AG09309 (cell line): ENCODE measurements around the gene MAP2K5.

Experiments used
- DNase-seq: peaks from one replicate; pipeline ENCODE4 v3.0.0-alpha.2; 2010; ENCODE audit warnings: low read depth
- H3K4me3 ChIP-seq: 2 replicates; pipeline ENCODE4 v1.5.1; 2011; ENCODE audit warnings: mild to moderate bottlenecking, low read depth, low read length, moderate library complexity; ENCODE audit not compliant: control insufficient read depth
- TF ChIP-seq, protein P1 (sequence below): IDR thresholded peaks from 2 replicates; pipeline ENCODE4 v1.5.1; 2011; ENCODE audit warnings: mild to moderate bottlenecking, low read depth, low read length, inconsistent platforms; ENCODE audit not compliant: insufficient read depth, control insufficient read depth; ENCODE audit errors: missing control alignments

Gene MAP2K5

DNA sequence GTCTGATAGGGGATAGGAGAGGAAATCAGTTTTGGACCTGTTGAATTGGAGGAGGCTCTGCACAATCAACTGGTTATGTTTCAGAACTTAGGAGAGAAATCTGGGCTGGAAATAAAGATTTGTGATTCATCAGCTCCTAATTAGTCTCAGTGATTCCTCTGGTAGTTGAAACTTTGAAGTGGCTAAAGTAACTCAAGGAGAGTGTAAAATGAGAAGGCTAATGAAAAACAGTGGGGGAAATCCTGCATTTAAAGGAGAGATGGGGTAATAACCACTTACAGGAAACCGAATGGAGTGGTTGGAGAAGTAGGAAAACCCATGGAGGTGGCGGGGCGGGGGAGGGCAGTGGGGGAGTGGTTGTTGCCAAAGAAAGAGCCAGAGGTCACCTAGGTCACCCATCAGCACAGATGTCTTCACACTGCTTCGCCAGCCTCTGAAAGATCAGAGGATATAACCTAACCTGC, 32.6 kb downstream of the MAP2K5 start:
- TF ChIP-seq, protein P1, sequence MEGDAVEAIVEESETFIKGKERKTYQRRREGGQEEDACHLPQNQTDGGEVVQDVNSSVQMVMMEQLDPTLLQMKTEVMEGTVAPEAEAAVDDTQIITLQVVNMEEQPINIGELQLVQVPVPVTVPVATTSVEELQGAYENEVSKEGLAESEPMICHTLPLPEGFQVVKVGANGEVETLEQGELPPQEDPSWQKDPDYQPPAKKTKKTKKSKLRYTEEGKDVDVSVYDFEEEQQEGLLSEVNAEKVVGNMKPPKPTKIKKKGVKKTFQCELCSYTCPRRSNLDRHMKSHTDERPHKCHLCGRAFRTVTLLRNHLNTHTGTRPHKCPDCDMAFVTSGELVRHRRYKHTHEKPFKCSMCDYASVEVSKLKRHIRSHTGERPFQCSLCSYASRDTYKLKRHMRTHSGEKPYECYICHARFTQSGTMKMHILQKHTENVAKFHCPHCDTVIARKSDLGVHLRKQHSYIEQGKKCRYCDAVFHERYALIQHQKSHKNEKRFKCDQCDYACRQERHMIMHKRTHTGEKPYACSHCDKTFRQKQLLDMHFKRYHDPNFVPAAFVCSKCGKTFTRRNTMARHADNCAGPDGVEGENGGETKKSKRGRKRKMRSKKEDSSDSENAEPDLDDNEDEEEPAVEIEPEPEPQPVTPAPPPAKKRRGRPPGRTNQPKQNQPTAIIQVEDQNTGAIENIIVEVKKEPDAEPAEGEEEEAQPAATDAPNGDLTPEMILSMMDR = no peak
- H3K4me3 ChIP-seq = no peak overlapping the region
- DNase-seq = no peak

DNA sequence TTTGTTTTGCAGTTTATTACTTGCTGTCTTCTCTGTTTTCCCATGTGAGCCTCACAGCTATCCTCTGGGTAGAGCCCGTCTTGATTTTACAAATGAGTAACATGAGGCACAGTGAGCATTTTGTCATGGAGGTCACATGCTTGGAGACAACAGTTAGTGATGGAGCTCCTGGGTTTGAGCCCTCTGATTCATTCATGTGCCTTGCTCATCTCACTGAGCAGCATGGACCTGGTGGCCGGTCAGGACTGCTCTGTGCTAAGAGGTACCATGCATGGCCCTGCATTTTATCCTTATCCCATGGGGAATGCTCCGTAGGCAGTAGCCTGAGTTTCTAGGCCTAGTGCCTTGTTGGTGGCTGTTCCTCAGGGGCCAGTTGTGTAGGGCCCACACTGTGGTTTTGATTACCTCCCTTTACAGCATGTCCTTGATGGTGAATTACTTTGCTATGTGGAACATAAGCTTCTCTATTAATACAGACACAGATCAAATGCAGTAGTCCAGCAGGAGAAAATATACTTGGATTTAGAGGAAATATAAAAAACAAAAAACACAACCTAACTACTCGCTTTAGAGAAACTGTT, 35.6 kb downstream of the MAP2K5 start:
- TF ChIP-seq, protein P1 = no peak
- no peak overlapping the region for H3K4me3 ChIP-seq
- DNase-seq = no peak

DNA sequence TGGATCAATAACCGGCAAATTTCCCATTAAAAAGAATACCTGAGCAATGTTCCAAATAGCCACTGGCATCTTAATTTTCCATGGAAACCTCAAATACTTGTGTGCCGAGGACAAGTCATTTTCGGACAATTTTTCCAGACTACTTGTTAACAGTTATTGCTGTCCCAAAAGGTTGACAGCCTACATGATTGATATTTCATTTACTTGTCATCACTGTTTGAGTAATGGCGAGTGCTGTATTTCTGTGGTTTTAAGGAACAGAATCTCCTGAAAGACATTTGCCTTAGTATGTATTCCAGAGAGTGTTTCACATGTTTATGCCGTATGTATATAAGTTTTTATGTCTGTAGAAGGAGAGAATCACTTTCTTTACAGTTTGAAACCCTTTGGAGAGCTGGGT, 36.7 kb downstream of the MAP2K5 start:
- DNase-seq = no peak
- TF ChIP-seq, protein P1 = no peak
- H3K4me3 ChIP-seq = no peak overlapping the region

DNA sequence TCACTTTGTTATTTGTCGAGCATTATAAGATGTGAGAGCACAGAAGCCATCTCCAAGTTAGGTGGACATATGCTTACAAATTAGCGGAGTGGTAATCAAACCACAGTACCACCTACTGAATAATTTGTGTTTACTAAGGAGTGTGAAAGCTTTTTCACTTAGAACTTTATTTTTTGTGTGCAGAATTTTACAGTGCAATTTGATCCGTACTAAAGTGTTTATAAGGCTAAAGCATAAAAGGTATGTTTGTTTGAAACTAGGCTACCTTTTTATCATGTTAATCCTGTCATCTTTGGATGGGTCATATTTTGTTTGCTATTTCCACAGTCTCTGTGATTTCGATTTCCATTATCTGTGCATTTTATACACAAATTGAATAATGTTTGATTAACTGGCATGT, 37.5 kb downstream of the MAP2K5 start:
- DNase-seq = no peak
- H3K4me3 ChIP-seq = no peak overlapping the region
- TF ChIP-seq, protein P1 = no peak

DNA sequence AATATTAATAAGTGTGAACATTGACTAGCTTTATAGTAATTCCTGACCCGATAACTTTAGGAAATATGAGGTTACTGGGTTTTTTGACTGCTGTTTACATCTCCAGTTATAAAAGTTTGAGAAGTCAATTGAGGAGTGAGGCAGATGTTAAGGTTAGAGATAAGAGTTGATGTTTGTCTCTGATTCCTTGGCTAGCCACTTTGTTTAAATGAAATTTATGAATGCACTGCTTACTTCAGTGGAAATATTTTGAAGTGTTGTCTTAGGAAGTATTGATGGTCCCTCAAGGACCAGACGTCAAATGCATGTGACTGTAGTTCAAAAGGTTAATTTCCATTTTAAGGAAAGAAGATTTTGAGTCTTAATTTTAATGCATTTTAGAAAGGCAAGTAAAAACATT, 41.7 kb downstream of the MAP2K5 start:
- H3K4me3 ChIP-seq = no peak overlapping the region
- TF ChIP-seq, protein P1 = no peak
- DNase-seq = no peak

DNA sequence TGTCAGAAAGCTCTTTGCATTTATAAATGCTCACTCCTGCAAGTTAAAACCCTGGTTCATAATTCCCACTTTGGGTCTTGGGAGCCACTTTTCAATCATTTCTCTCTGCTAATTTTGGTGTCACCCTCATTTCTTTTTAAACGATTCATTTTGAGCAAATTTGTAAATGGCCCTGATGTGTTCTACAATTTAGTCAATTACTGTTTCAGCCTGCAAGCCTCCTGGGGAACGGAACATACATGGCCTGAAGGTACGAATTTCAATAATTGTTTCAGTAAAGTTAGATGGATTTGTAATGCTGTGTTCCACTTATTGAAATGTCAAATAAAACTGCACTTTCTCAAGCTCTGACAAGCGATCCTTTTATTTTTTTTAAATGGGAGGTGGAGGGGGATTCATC, 43.2 kb downstream of the MAP2K5 start:
- TF ChIP-seq, protein P1 = no peak
- DNase-seq = no peak

More for the DNA sequence above, 43.2 kb downstream of the MAP2K5 start:
- H3K4me3 ChIP-seq = no peak overlapping the region
